GM23338 (cell line): ENCODE measurements around the gene DYRK4. TPM values are rescaled to one million over a fixed set of nuclear protein-coding genes. Genes with fewer than 3 reads are reported as not detected.
"Not testable (repeated sequence)": the region's sequence is repeated elsewhere in the genome, so short reads cannot be mapped to it uniquely, and the experiment has no call there.

ENCODE experiments used
- ATAC-seq: fragments of 200-7000 bp; cut with Tn5 transposase; 3 replicates; pipeline ENCODE4 v1.9.1; 2020
- DNase-seq: peaks from one replicate; pipeline ENCODE4 v3.0.0-alpha.2; 2015; ENCODE audit warnings: low spot score
- H2AFZ ChIP-seq: fragments of 200-600 bp; sonication (generic); 2 replicates; pipeline ENCODE4 v1.8.0; 2016; ENCODE audit warnings: antibody characterized with exemption, mild to moderate bottlenecking, moderate library complexity
- H3F3A ChIP-seq: fragments of 200-600 bp; sonication (generic); replicated peaks from 2 replicates; pipeline ENCODE4 v1.8.0; 2017; ENCODE audit warnings: antibody characterized with exemption, mixed run types, low read depth
- H3K27ac ChIP-seq: fragments of 200-600 bp; sonication (generic); 2 replicates; pipeline ENCODE4 v1.6.1; 2016; ENCODE audit warnings: low read depth
- H3K27me3 ChIP-seq: fragments of 200-600 bp; sonication (generic); 2 replicates; pipeline ENCODE4 v1.8.0; 2016; ENCODE audit warnings: mild to moderate bottlenecking, mixed run types, moderate library complexity; ENCODE audit not compliant: insufficient read depth
- H3K36me3 ChIP-seq: fragments of 200-600 bp; sonication (generic); 2 replicates; pipeline ENCODE4 v1.8.0; 2016; ENCODE audit warnings: mild to moderate bottlenecking; ENCODE audit not compliant: insufficient read depth
- H3K4me1 ChIP-seq: fragments of 200-600 bp; sonication (generic); 2 replicates; pipeline ENCODE4 v1.8.0; 2016; ENCODE audit warnings: mild to moderate bottlenecking, moderate library complexity; ENCODE audit not compliant: insufficient read depth
- H3K4me2 ChIP-seq: fragments of 200-600 bp; sonication (generic); 2 replicates; pipeline ENCODE4 v1.7.1; 2017; ENCODE audit warnings: mixed run types
- H3K4me3 ChIP-seq: fragments of 200-600 bp; sonication (generic); 2 replicates; pipeline ENCODE4 v1.6.1; 2016; ENCODE audit warnings: mixed run types
- H3K79me2 ChIP-seq: fragments of 200-600 bp; sonication (generic); replicated peaks from 2 replicates; pipeline ENCODE4 v1.8.0; 2017; ENCODE audit warnings: mild to moderate bottlenecking; ENCODE audit not compliant: insufficient read depth
- H3K9me2 ChIP-seq: fragments of 200-600 bp; sonication (generic); 2 replicates; pipeline ENCODE4 v1.8.0; 2017; ENCODE audit not compliant: insufficient read depth
- H4K20me1 ChIP-seq: fragments of 200-600 bp; sonication (generic); replicated peaks from 2 replicates; pipeline ENCODE4 v1.8.0; 2017; ENCODE audit warnings: mild to moderate bottlenecking; ENCODE audit not compliant: insufficient read depth
- H3K27ac Mint-ChIP-seq: 2 replicates; pipeline ENCODE4 v1.8.0; 2020; ENCODE audit warnings: inconsistent platforms, mild to moderate bottlenecking, moderate library complexity, mixed read lengths
- H3K27me3 Mint-ChIP-seq: 3 replicates; pipeline ENCODE4 v1.8.0; 2022; ENCODE audit warnings: low read depth, mild to moderate bottlenecking, moderate library complexity, mixed read lengths, inconsistent platforms; ENCODE audit not compliant: insufficient read depth, poor library complexity
- H3K36me3 Mint-ChIP-seq: 3 replicates; pipeline ENCODE4 v1.8.0; 2021; ENCODE audit warnings: low read depth, mild to moderate bottlenecking, inconsistent platforms, moderate library complexity, mixed read lengths
- H3K4me1 Mint-ChIP-seq: 3 replicates; pipeline ENCODE4 v1.8.0; 2020; ENCODE audit warnings: mild to moderate bottlenecking, inconsistent platforms, mixed read lengths
- H3K4me3 Mint-ChIP-seq: 3 replicates; pipeline ENCODE4 v1.8.0; 2021; ENCODE audit warnings: moderate library complexity, mild to moderate bottlenecking, inconsistent platforms, mixed read lengths
- H3K9me3 Mint-ChIP-seq: 3 replicates; pipeline ENCODE4 v1.8.0; 2020; ENCODE audit warnings: moderate library complexity, mild to moderate bottlenecking, inconsistent platforms, mixed read lengths
- CREB1 ChIP-seq: fragments of 250-450 bp; sonication (Bioruptor Pico); IDR thresholded peaks from 2 replicates; pipeline ENCODE4 v1.5.0; 2020; ENCODE audit warnings: low read depth, mild to moderate bottlenecking, moderate library complexity
- CTCF ChIP-seq, 2 experiments: fragments of 200-600 bp in 1 of 2; sonication (generic) in 1 of 2; conservative IDR thresholded peaks; 2 replicates each; pipeline versions ENCODE4 v1.5.1 to v1.6.1; 2016 to 2017; ENCODE audit warnings: antibody characterized with exemption in 2 of 2, low read depth in 2 of 2, mild to moderate bottlenecking in 2 of 2, moderate library complexity in 1 of 2
- ETS1 ChIP-seq: IDR thresholded peaks from 2 replicates; pipeline ENCODE4 v1.6.1; 2016; ENCODE audit warnings: antibody characterized with exemption
- NANOG ChIP-seq: IDR thresholded peaks from 2 replicates; pipeline ENCODE4 v1.6.1; 2016; ENCODE audit warnings: antibody characterized with exemption, borderline replicate concordance
- ZNF331 ChIP-seq: fragments of 250-450 bp; sonication (Bioruptor Pico); IDR thresholded peaks from 2 replicates; pipeline ENCODE4 v1.5.0; 2020; ENCODE audit warnings: low read depth, mild to moderate bottlenecking, moderate library complexity
- polyA plus RNA-seq: library from polyadenylated mRNA; unstranded; fragments of >200 nt; fragmentation: Nextera tagmentation; extraction: Ambion mirVana; gene quantifications from 2 replicates; pipeline ENCODE4 v1.2.1, GENCODE V29; 2016
- total RNA-seq: library from RNA; depleted of rRNA; stranded (reverse); fragments of >200 nt; shearing (Covaris generic); gene quantifications from 2 replicates; pipeline ENCODE4 v1.2.3, GENCODE V29; 2014
- TF ChIP-seq, protein P1 (sequence below): fragments of 250-450 bp; sonication (Bioruptor Pico); IDR thresholded peaks from 2 replicates; pipeline ENCODE4 v1.5.0; 2020; ENCODE audit warnings: mild to moderate bottlenecking, moderate library complexity

The DYRK4 gene
- total and polyA plus RNA-seq, 2 experiments from 2014 or later: 11.3 to 16.9 TPM

DNA sequence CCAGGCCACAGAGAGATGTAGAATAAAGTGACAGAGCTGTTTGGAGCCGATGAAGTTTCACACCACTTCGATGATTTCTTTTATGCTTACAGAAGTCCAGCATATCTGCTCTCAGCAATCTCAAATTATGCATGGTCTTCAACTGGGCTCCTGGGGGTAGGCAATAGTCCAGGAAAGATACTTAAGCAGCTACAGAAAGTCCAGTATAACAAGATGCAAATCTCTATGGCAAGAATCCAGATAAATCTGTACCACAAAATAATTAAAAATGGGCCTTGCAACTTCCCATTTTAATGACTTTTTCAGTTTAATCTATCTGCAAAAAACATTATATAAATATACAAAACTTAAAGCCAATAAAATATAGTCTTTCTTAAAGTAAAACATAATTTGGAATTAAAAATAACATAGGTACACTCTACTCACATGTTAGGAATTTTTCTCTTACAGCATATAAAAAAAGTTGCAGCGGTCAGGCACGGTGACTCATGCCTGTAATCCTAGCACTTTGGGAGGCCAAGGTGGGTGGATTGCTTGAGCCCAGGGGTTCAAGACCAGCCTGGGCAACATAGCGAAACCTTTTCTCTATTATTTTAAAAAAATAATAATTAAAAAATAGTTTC lies 43.8 kb upstream of the DYRK4 start (continued):
- TF ChIP-seq, protein P1, sequence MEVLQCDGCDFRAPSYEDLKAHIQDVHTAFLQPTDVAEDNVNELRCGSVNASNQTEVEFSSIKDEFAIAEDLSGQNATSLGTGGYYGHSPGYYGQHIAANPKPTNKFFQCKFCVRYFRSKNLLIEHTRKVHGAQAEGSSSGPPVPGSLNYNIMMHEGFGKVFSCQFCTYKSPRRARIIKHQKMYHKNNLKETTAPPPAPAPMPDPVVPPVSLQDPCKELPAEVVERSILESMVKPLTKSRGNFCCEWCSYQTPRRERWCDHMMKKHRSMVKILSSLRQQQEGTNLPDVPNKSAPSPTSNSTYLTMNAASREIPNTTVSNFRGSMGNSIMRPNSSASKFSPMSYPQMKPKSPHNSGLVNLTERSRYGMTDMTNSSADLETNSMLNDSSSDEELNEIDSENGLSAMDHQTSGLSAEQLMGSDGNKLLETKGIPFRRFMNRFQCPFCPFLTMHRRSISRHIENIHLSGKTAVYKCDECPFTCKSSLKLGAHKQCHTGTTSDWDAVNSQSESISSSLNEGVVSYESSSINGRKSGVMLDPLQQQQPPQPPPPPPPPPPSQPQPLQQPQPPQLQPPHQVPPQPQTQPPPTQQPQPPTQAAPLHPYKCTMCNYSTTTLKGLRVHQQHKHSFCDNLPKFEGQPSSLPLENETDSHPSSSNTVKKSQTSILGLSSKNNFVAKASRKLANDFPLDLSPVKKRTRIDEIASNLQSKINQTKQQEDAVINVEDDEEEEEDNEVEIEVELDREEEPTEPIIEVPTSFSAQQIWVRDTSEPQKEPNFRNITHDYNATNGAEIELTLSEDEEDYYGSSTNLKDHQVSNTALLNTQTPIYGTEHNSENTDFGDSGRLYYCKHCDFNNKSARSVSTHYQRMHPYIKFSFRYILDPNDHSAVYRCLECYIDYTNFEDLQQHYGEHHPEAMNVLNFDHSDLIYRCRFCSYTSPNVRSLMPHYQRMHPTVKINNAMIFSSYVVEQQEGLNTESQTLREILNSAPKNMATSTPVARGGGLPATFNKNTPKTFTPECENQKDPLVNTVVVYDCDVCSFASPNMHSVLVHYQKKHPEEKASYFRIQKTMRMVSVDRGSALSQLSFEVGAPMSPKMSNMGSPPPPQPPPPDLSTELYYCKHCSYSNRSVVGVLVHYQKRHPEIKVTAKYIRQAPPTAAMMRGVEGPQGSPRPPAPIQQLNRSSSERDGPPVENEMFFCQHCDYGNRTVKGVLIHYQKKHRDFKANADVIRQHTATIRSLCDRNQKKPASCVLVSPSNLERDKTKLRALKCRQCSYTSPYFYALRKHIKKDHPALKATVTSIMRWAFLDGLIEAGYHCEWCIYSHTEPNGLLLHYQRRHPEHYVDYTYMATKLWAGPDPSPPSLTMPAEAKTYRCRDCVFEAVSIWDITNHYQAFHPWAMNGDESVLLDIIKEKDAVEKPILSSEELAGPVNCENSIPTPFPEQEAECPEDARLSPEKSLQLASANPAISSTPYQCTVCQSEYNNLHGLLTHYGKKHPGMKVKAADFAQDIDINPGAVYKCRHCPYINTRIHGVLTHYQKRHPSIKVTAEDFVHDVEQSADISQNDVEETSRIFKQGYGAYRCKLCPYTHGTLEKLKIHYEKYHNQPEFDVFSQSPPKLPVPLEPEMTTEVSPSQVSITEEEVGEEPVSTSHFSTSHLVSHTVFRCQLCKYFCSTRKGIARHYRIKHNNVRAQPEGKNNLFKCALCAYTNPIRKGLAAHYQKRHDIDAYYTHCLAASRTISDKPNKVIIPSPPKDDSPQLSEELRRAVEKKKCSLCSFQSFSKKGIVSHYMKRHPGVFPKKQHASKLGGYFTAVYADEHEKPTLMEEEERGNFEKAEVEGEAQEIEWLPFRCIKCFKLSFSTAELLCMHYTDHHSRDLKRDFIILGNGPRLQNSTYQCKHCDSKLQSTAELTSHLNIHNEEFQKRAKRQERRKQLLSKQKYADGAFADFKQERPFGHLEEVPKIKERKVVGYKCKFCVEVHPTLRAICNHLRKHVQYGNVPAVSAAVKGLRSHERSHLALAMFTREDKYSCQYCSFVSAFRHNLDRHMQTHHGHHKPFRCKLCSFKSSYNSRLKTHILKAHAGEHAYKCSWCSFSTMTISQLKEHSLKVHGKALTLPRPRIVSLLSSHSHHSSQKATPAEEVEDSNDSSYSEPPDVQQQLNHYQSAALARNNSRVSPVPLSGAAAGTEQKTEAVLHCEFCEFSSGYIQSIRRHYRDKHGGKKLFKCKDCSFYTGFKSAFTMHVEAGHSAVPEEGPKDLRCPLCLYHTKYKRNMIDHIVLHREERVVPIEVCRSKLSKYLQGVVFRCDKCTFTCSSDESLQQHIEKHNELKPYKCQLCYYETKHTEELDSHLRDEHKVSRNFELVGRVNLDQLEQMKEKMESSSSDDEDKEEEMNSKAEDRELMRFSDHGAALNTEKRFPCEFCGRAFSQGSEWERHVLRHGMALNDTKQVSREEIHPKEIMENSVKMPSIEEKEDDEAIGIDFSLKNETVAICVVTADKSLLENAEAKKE: no peak
- TF ChIP-seq ETS1: no peak
- no peak for TF ChIP-seq ZNF331 (CRISPR knock-in tag)
- TF ChIP-seq NANOG: no peak
- TF ChIP-seq CTCF (conservative IDR thresholded peaks at IDR 0.05; ENCODE audit: low read depth in 2 of 2): no peak
- TF ChIP-seq CREB1 (CRISPR knock-in tag): no peak

- H3K4me2 ChIP-seq, H3K4me1 Mint-ChIP-seq, DNase-seq, ATAC-seq, H3K4me1 ChIP-seq, H3K9me2 ChIP-seq, H3F3A ChIP-seq, H4K20me1 ChIP-seq, H3K9me3 Mint-ChIP-seq, H3K27me3 ChIP-seq, H3K27ac Mint-ChIP-seq, H3K36me3 ChIP-seq, H3K27ac ChIP-seq, H3K36me3 Mint-ChIP-seq, H3K27me3 Mint-ChIP-seq, H3K4me3 Mint-ChIP-seq, H2AFZ ChIP-seq, H3K79me2 ChIP-seq, H3K4me3 ChIP-seq: not testable (repeated sequence)
These were observed 38.6 kb upstream of the DYRK4 start for GRCh38 chr12:4523443-4523842.
